ENCODE data around the gene AGBL4.
"Not testable (repeated sequence)": the region's sequence is repeated elsewhere in the genome, so short reads cannot be mapped to it uniquely, and the experiment has no call there.

Gene AGBL4

DNA sequence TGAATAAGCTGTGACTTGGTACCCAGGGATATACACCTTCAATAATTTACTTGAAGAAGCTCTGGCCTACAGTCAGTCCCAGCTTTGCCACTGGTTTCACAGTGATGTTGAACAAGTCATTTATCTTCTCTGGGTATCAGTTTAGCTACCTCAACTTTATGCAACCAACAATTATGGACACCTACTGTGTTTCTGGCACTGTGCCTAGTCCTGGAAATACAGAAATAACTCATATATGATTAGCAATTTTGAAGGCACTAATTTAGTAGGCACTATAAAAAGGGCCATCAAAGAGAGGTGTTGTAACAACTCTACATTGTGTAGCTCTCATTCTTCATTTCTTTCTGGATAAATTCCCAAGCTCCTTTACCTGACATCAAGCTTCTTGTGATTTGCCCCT, 1463.2 kb downstream of the AGBL4 start:
- DNase-seq, result no peak

DNA sequence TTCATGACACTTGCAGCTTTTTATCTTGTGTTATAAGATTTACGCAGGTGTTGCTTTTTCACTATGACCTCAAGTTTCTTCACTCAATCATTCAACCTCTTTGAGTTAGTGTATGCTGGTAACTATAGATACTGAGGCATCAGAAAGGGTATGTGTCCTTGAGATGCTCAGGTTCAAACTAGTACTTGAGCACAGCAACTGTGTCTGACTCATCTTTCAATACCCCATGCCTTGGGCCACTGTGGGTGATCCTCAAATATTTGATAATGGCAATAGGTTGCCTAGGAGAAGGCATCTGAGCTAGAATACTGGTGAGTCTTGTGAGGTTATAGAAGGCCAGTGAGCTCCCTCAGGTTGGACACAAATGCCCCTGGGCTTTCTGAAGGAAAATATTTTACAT, 1463.6 kb downstream of the AGBL4 start:
- DNase-seq, result no peak

DNA sequence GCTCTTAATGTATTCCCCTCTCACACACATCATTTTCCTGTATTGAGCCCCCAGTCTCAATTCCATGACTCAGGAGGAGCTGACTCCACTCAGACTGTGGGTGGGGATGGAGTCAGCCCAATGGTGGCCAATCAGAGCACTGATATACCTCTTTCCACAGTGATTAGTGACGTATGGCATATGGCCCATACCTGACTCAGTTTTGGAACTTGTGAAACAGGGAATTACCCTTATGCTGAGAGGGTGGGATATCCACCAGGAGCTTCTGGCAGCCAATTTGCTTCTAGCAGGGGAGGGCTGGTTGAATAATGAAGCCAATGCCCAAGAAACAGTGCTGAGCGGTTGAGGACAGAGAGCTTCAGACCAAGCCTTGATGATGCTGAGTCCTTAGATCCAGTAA, 1465.4 kb downstream of the AGBL4 start:
- DNase-seq, result no peak

DNA sequence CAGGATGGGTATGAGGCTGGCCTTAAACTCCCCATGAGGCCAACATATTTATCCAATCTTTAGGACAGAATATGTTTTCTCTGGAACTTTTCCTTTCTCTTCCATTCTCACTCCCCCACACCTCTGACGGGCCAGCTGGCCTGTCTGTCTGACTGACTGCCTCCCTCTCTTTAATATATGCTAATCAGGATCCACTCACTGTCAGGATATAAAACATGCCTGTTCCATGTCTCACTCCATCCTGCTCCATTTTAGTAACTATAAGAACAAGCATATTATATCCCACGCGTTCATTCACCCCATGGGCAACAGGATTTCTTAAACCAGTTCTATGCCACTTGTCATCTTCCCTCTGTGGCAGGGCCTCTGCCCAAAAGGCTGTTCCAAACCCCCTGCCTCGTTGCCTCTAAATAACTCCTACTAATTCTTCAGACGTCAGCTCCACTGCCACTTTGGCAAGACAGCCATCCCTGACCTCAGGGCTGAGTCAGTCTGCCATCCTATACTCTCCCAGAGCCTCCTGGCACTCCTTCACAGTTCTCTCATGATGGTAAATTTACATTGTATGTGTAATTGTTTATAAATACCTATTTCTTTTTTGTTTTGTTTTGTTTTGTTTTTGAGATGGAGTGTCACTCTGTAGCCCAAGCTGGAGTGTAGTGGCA, 1467.4 kb downstream of the AGBL4 start:
- no peak for DNase-seq

DNA sequence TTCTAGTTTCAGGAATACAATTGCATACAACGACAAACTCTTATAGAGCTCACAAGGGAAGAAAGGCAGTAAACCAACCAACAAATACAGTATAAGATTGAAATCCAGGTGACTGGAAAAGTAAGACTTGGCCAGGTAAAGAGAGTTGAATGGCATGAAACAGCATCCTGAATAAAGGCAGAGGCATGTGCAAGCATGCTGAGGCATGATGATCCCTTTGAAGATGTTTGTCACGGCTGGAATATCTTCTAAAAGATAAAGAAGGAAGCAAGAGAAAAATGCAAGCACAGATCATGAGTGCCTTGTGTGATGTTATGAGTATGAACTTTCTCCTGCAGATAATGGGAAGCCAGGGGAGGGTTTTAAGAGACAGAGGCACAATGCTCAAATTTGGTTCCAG, 1468.5 kb downstream of the AGBL4 start:
- DNase-seq, result no peak

DNA sequence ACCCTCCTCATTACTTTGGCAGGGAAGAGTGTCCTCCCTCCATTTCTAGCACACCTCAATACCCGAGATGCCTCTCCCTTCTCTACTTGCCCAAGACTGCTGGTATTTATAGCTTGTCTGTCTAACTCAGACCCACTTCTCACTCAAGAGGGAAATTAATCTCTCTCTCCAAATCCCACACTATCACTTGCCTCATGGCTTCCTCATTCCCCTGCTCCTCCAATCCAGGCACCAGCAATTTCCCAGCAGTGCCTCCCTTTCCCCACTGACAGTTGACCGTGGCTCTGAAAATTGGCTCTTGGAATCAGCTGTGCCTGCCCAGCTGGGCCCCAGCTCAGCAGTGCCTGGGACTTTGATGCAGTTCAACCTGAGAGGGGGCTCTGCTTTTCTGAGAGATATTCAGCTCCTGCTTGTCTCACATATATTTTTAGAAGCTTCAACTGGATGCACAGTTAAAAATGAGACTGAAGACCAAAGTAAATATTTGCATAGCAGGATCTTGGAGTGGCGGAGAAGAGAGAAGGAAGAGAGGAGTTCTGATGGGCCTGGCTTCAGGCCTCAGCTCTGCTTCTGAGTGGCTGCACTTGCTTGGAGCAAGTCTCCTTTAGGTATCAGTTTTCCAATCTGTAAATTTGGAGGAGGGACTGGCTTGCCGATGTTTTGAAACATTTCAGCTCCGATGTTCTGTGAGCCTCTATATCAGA, 1470.7 kb downstream of the AGBL4 start:
- DNase-seq, result no peak

DNA sequence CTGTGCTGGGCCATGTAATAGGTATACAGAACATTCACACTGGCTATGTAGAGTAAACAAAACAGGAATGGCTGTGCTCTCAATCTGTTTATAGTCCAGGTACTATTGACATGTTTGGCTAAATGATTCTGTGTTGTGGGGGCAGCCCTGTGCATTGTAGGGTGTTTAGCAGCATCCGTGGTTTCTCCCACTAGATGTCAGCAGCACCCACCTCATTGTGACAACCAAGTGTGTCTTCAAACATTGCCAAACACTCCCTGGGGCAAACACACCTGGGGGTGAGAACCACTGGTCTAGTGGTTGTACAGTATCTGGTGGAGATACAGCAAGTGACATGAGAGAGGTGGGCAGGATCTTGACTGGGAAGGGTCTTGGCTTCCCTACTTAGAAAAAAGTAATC, 1471.3 kb downstream of the AGBL4 start:
- peak; percentile 10 for DNase-seq

DNA sequence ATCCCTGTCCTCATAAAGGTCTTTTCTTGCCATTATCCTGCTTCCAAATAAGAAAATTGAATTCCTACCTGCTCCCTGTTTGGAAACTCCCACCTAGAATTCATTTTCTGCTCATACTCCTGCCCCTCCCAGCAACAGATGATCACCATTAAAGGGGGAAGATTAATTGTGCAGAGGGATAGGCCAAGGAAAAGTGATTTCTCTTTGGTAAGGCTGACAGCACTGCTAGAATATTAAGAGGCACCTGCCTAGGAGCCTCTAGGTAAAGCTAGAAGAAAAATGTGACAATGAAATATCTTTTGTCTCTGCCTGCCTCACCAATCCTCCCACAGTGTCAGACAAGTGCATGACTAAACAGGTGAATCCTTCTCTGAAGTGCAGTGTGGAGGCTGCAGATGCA, 1474.8 kb downstream of the AGBL4 start:
- no peak for DNase-seq

DNA sequence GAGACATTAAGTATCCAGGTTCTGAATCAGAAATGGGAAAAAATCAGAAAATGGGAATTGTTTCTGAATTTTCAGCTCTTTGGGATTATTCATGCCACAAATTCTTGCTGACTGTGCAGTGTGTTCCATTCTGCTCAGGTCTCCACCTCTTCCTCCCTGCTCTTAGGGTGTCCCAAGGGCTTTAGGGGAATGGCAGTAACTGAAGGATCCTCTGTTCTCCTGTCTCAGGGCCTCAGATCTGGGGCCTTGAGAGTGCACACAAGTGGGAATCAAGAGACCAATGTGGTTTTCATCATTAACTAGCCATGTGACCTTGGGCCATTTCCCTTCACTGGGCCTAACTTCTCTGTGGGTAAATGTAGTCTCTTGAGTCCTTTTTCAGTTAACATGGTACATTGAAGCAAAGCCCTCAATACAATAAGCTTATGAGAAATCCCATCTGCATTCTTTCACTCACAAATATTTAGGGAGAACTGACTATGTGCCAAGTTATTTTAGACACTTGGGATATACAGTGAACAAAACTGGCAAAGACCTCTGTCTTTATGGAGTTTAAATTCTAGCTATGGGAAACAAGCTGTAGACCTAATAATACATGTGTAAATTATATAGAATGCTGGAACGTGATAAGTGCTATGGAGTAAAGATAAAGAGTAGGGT, 1476.1 kb downstream of the AGBL4 start:
- no peak for DNase-seq

DNA sequence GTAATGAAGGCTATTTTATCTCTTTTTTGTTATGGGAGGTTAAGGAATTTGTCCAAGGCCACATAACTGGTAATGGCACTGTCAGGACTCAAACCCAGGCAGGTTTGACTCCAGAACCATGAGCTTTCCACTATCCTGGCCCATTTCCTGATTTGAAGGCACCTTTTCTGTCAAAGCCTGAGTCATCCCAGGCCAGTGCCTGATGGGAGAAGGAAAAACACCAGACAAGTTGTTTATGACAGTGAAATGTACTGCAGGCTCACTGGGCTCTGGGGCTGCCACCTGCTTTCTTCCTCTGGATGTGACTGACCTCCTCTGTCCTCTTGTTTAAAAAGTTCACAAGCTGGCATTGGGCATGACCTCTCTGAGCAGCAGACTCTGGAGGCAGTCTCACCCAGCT, 1479.9 kb downstream of the AGBL4 start:
- DNase-seq, result no peak

DNA sequence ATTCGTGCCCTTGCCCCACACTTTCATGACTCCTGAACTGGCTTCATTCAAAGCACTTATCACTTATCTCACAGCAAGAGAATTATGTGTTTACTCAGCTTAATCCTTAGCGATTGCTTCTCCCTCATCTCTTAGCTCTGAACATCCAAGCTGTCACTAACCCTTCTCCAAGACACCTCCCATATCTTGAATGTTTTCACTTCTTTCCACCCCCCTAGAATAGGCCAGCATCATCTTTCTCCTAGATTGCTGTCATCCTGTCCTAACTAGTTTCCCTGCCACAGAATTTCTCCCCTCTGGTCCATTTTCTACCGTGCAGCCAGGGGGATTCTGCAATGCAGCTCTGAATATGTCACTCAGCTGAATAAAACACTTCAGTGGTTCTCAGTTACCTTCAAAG, 1483.2 kb downstream of the AGBL4 start:
- DNase-seq, result no peak

DNA sequence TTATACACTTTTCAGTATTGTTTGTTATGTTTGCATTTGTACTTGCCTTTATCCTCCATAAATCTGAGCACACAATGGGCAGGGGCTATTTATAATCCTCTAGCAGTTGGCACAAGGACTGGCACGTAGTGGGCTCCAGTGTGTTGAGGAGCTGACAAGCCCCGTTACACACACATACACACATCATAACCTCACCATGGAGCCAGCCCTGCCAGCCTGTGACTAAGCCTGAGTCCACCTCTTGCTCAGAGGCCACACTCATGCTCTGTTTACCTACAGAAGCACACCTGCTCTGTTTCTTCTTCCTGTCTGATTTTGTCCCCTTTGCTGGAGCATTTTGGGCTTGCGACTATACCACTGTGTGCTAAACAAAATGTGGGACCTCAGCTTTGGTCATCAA, 1487.3 kb downstream of the AGBL4 start:
- no peak for DNase-seq

DNA sequence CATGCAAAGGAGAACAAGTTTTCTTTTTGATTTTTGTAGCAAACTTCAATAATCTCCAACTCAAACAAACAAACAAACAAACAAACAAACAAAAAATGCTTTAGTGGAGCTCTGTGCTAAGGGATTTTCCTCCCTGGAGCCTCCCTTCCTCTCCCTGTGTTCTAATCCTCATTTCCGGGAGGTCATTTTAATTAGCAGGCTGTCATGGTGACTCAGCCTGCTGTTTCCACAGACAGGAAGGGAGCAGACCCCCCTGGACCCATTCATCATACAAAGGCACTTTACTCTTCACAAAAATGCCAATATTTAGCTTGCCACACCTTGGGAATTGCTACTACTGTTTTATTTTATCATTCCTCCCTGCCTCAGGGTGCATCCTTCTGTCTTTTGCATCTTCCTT, 1490.8 kb downstream of the AGBL4 start:
- no peak for DNase-seq

DNA sequence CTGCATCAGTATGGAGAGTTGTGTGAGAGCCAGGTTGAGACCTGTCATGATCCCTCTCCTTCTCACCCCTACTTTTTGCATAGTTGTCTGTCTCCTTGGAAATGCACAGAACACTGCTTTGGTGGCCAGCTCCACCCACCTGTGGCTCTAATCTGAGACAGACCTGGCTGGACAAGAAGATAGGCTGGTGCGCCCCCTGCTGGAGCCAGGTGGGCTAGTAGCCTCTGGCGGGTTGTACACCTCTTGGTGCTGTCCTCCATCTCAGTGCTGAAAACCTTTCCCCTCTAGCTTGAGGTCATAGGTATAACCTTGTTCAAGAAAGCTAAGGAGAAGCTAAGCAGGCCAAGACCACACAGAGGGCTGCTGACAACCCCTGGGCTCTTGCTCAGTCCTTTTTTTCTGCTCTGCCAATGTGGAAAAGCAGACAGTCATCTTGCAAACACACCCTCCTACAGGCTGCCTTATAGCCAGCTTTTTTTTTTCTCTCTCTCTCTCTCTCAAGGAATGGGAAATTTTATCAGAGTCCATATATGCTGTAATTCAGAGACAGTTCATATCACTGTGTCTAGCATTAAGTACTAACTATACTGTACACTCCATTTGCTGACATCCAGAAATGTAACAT, 1492.9 kb downstream of the AGBL4 start:
- peak; percentile 36 for DNase-seq

DNA sequence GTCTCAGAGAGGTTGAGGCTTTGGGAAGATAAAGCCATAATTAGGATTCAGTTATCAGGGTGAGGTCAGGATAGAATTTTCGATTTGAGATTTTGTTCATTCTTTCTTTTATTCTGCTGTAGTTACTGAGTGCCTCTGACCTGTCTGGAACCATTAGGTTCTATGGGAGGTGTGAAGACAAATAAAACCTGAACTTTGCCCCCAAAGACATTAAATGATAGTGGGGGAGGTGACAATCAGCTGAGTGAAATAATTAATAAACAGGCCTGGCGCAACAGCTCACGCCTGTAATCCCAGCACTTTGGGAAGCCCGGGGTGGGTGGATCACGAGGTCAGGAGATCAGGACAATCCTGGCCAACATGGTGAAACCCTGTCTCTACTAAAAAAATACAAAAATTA, 1496.7 kb downstream of the AGBL4 start:
- DNase-seq, result no peak

DNA sequence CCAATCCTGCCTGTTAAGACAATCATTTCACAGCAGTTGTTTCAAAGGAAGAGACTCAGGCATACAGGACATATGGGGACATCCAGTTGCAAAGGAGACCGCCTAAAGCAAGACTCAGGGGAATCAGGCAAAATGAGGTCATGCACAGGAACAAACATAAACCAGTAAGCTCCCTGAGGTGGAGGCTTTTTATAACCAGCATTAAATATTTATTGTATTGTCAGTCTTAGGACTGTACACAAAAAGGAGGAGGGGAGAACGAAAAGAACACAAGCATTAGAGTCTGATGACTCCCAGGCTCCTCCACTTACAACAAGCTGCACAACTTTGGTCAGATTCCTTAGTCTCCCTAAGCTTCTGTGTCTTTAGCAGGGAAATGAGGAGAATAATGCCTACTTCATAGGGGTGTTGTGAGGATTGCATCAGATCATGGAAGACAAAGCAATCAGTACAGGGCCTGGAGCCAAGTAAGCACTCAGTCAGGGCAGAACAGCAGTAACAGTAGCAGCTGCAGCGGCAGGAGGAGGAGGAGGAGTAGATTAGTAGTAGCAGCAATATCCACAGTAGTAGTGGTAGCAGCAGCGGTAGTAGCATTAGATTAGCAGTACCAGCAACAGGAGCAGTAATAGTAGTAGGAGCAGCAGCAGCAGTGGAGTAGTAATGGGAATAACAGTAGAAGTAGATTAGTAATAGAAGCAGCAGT, 1497.6 kb downstream of the AGBL4 start:
- no peak for DNase-seq

DNA sequence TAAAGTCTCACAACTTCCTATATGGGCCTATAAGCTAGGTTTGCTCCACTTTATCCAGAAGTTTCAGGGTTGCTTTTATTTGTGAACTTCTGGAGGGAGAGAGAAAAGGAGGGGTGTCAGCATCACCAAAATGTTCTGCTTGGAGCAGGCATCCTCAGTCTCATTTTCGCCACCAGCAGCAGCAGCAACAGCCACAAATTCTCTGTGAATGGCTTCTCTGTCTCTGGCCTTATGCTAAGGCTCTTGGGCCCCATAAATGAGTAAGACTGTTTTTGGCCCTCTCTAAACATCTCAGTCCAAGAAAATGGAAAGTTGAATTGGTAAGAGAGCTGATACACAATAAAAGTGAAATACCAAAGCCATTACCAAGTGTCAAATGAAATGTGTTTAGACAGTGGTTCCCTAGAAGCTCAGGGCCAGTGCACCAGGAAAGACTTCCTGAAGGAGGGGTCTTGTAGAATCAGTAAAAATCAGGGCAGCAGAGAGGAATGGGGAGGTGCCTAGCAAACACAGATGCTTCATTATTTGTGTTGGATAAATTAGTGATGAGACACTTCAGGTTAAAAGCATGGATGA, 1498.8 kb downstream of the AGBL4 start:
- DNase-seq, result no peak

DNA sequence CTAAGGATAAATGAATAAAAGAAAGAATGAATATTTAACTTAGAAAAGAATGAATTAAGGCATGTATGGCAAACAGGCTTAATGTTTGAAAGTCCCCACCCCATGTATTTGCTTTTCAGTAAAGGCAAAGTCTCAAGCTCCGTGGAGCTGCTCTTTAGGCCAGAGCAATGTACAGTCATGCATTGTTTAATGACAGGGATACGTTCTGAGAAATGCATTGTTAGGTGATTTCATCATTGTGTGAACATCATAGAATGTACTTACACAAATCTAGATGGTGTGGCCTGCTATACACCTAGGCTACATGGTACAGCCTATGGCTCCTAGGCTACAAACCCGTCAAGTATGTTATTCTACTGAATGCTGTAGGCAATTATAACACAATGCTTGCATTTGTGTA, 1500.2 kb downstream of the AGBL4 start:
- no peak for DNase-seq

DNA sequence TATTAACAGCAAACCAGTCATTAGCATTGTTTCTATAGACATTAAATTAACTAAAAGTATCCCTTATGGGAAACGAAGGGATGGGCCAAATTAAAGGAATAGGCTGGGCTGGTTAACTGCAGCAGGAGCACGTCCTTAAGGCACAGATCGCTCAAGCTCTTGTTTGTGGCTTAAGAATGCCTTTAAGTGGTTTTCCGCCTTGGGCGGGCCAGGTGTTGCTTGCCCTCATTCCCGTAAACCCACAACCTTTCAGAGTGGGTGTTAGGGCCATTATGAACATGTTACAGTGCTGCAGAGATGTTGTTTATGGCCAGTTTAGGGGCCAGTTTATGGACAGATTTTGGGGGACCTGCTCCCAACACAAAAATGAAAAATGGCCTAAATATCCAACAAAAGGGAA, 1503.9 kb downstream of the AGBL4 start:
- DNase-seq, result not testable (repeated sequence)

DNA sequence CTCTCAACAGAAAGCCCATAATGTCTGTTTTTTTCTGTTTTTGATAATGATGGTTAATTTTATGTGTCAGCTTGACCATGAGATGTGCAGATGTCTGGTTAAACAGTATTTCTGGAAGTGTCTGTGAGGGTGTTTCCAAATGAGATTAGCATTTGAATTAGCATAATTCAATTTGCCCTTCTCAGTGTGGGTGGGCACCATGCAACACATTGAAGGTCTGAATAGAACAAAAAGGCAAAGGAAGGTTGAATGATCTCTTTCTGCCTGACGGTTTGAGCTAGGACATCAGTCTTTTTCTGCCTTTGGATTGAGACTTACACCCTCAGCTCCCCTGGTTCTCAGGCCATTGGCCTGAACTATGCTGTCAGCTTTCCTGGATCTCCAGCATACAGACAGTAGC, 1516.9 kb downstream of the AGBL4 start:
- no peak for DNase-seq

DNA sequence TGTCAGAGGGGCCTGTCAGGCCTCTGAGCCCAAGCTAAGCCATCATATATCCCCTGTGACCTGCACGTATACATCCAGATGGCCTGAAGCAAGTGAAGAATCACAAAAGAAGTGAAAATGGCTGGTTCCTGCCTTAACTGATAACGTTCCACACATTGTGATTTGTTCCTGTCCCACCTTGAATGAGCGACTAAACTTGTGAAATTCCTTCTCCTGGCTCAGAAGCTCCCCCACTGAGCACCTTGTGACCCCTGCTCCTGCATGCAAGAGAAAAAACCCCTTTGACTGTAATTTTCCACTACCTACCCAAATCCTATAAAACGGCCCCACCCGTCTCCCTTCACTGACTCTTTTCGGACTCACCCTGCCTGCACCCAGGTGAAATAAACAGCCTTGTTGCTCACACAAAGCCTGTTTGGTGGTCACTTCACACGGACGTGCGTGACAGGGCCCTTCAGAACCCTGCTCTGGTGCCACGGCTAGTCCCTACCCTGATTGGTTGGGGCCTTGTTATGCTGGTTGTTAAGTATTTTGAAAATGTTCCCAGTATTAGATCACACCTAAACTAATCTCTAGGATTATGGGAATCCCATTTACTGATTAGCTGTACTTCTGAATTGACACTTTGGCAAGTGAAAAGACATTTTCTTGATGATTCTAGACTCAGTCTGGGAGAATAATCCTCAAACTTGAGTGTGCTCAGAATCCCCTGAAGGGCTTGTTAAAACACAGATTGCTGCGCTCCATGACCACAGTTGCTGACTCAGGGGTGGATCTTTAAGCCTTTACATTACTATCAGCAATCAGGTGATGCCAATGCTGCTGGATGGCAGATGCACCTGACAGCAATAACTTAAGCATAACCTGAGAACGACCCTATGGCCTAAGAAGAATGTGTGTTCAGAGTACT, 1523.0 kb downstream of the AGBL4 start:
- no peak for DNase-seq

DNA sequence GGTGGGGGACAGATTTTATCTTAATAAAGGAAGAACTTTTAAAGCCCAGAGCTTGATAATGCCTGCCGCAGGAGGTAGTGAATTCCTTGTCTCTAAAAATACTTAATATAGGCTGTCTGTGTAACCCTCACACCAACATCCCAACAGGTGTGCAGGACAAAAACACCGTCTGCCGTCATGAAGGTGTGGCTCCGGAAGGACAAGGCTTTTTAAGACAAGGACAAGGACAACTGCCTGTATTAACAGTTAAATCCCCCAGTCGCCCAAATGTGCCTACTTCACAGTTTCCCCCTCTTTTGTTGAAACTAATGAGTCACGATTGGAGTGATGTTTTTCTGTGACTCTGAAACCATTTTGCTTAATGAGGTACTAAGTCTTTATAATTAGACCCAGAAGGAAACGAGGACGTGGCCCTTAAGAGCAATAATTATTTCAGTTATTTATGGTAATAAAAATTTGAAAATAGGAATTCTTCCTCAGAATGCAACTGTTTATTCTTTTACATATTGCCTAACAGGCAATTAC, 1524.5 kb downstream of the AGBL4 start:
- no peak for DNase-seq
